Right atrium auricular region (tissue), 2 donors: Measurements from ENCODE around the gene PRKAG2. TPM values are rescaled to one million over a fixed set of nuclear protein-coding genes. Genes with fewer than 3 reads are reported as not detected.

ENCODE experiments used
- DNase-seq: peaks from one replicate; pipeline ENCODE4 v3.0.0-alpha.2; 2019; ENCODE audit warnings: low spot score
- H3K27ac ChIP-seq, 2 donors: fragments of 200-600 bp; sonication (generic); 1 replicate in 1 of 2; 2 replicates in 1 of 2; pipeline ENCODE4 v1.5.1; 2016 to 2019
- H3K27me3 ChIP-seq, 2 donors: fragments of 200-600 bp; sonication (generic); one replicate each; pipeline versions ENCODE4 v1.5.1 to v1.6.0; 2017 to 2019
- H3K36me3 ChIP-seq: fragments of 200-600 bp; sonication (generic); one replicate; pipeline ENCODE4 v1.5.1; 2016
- H3K4me1 ChIP-seq, 2 donors: fragments of 200-600 bp; sonication (generic); one replicate each; pipeline versions ENCODE4 v1.5.1 to v1.6.0; 2017 to 2019
- H3K4me3 ChIP-seq, 2 donors: fragments of 200-600 bp; sonication (generic); 1 replicate in 1 of 2; 2 replicates in 1 of 2; pipeline ENCODE4 v1.5.1; 2017 to 2019; ENCODE audit warnings: mild to moderate bottlenecking in 1 of 2, moderate library complexity in 1 of 2
- H3K9me3 ChIP-seq, 2 donors: fragments of 200-600 bp; sonication (generic); one replicate each; pipeline ENCODE4 v1.5.1; 2019
- CTCF ChIP-seq, 2 donors: fragments of 200-600 bp; sonication (generic); IDR thresholded peaks; one replicate each; pipeline ENCODE4 v1.5.1; 2019; ENCODE audit warnings: antibody characterized with exemption in 2 of 2
- total RNA-seq, 2 donors: library from RNA; depleted of rRNA; stranded (reverse); fragments of >200 nt; gene quantifications; one replicate each; pipeline ENCODE4 v1.1.0, GENCODE V29; 2016

The PRKAG2 gene
- total RNA-seq, 2 donors from 2014 or later: 133 to 177 TPM

DNA sequence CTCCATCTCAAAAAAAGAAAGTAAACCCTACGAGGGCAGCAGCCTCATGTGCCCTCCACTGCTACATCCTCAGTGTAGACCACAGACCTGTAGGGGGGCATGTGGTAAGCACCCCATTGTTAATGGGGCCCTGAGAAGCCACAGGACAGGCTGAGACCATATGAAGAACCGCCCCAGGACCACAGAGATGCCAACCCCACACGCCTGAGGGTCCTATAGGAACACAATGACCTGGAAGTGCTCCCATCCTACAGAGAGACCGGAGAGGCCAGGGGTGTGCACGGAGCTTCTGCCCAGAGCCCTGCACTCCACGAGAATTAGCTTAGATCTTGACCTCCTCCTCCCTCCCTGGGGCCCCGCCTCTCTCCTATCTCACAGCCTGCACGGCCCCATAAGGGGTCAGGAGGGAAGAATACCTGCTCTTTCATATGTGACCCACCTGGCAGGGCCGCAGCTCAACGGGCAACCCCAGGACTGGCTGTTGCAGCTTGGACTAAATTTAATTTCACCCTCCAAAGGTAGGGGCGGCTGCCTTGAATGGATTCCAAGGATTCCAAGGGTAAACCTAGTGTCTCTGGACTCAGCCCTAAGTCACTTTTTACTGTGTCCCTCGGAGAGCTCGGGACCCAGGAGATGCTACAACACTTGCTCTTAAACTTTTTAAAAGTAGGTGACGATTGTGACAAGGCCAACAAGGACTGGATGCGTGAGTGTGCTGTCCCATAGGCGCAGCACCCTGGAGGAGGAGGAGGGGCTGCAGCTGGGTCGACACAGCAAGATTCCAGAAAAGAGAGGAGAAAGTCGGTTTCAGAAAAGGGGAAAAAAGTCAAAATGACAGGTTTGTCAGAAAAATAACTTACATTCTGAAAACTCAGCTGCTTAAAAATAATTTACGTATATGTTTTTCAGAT lies 24.2 kb downstream of the PRKAG2 start:
- Histone ChIP-seq H3K36me3 (no peaks in the 10 kb centered on the region), H3K4me1 (peaks cover 0 to 20% of the 10 kb centered on the region in 2 donors), H3K27ac (no peak overlapping the region), H3K9me3 (no peaks in the 10 kb centered on the region), H3K4me3 (no peak overlapping the region), H3K27me3 (no peaks in the 10 kb centered on the region)
- no peak for TF ChIP-seq CTCF (IDR thresholded peaks at IDR 0.05)
- no peak for DNase-seq

- H3K27ac ChIP-seq: peak overlapping the region in 1 of 2 donors; percentile 26
- peaks cover 0 to 20% of the 10 kb centered on the region in 2 donors for H3K4me1 ChIP-seq
- no peaks in the 10 kb centered on the region for H3K9me3 ChIP-seq
- H3K4me3 ChIP-seq: peak overlapping the region in 1 of 2 donors; percentile 22
- H3K27me3 ChIP-seq: no peaks in the 10 kb centered on the region
- no peak for DNase-seq
- TF ChIP-seq CTCF (IDR thresholded peaks at IDR 0.05): no peak
- no peaks in the 10 kb centered on the region for H3K36me3 ChIP-seq
Measured at GRCh38 chr7:151851782-151852181, 25.1 kb downstream of the PRKAG2 start.

DNA sequence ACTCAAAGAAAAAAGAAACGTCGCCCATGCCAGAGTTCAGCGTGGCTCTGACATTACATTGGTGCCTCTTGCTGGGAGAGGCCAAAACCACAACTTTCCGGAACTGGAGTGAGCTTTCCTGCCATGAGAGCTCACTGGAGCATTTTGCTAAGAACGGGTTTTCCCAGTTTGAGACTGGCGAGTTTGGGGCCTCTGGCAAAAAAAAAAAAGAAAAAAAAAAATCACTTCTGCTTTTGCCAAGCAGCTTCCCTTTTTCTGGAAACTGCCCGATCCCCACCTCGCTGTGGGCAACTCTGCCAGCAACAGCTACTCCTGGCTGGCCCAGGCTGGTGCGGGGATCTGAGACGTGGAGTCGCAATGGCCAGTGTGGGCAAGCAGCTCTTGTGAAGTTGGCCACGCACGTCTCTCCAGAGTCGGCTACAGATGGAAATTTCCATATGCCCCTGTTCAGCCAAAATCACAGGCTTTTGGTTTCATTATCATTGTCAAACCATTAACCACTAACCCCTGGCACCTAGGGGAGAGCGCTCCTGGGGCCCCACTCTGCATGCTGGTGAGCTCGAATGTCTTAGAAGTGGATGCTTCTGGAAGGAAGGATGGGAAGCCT lies 25.7 kb downstream of the PRKAG2 start:
- Histone ChIP-seq H3K36me3 (no peaks in the 10 kb centered on the region), H3K9me3 (no peaks in the 10 kb centered on the region), H3K4me1 (peaks cover 0 to 20% of the 10 kb centered on the region in 2 donors), H3K4me3 (peak overlapping the region in 1 of 2 donors; percentile 22), H3K27ac (peak overlapping the region; percentile 21 to 26), H3K27me3 (no peaks in the 10 kb centered on the region)
- TF ChIP-seq CTCF (IDR thresholded peaks at IDR 0.05): no peak
- DNase-seq: peak; percentile 71

GRCh38 chr7:151850491-151851124 lies 26.3 kb downstream of the PRKAG2 start:
- no peaks in the 10 kb centered on the region for H3K27me3 ChIP-seq
- no peak overlapping the region for H3K4me3 ChIP-seq
- H3K36me3 ChIP-seq: no peaks in the 10 kb centered on the region
- H3K27ac ChIP-seq: peak overlapping the region; percentile 21 to 26
- peaks cover 0 to 20% of the 10 kb centered on the region in 2 donors for H3K4me1 ChIP-seq
- no peaks in the 10 kb centered on the region for H3K9me3 ChIP-seq
- no peak for DNase-seq
- TF ChIP-seq CTCF (IDR thresholded peaks at IDR 0.05): no peak

- DNase-seq: no peak
- no peak for TF ChIP-seq CTCF (IDR thresholded peaks at IDR 0.05)
- H3K27me3 ChIP-seq: no peaks in the 10 kb centered on the region
- no peak overlapping the region for H3K4me3 ChIP-seq
- H3K9me3 ChIP-seq: no peaks in the 10 kb centered on the region
- no peak overlapping the region for H3K27ac ChIP-seq
- no peaks in the 10 kb centered on the region for H3K36me3 ChIP-seq
- peaks cover 0 to 20% of the 10 kb centered on the region in 2 donors for H3K4me1 ChIP-seq
Measured at GRCh38 chr7:151849879-151850260, 27.0 kb downstream of the PRKAG2 start.
